GM19239 (cell line): ENCODE measurements around the gene GAS6.

Experiments used
- DNase-seq: peaks from one replicate; pipeline ENCODE4 v3.0.0; 2011; ENCODE audit warnings: low spot score; ENCODE audit not compliant: insufficient read length
- FAIRE-seq: peaks from 2 replicates; lab custom pipeline; 2011; peaks lifted over from hg19 to GRCh38; lab: Jason Lieb, UNC

Gene GAS6

GRCh38 chr13:113854238-113855011 lies 9.5 kb downstream of the GAS6 start:
- DNase-seq (no peak), FAIRE-seq (no peak)

- DNase-seq: no peak
- FAIRE-seq: no peak
Measured at GRCh38 chr13:113853518-113854237, 10.2 kb downstream of the GAS6 start.

GRCh38 chr13:113852536-113853517 lies 11.0 kb downstream of the GAS6 start:
- no peak for FAIRE-seq
- DNase-seq: no peak

- no peak for FAIRE-seq
Measured at GRCh38 chr13:113851826-113852535, 11.9 kb downstream of the GAS6 start.

GRCh38 chr13:113851480-113851803 lies 12.4 kb downstream of the GAS6 start:
- FAIRE-seq: no peak
- DNase-seq: no peak

More at GRCh38 chr13:113851826-113852535, 11.9 kb downstream of the GAS6 start:
- DNase-seq: no peak

- DNase-seq: no peak
- no peak for FAIRE-seq
Measured at GRCh38 chr13:113850722-113851479, 13.0 kb downstream of the GAS6 start.

GRCh38 chr13:113849981-113850721 lies 13.7 kb downstream of the GAS6 start:
- FAIRE-seq (no peak), DNase-seq (no peak)

GRCh38 chr13:113849546-113849945 lies 14.3 kb downstream of the GAS6 start:
- no peak for DNase-seq
- FAIRE-seq: no peak

GRCh38 chr13:113848431-113849260 lies 15.2 kb downstream of the GAS6 start:
- no peak for FAIRE-seq
- DNase-seq: no peak

- DNase-seq (no peak), FAIRE-seq (no peak)
Measured at GRCh38 chr13:113848020-113848419, 15.9 kb downstream of the GAS6 start.

- FAIRE-seq (no peak), DNase-seq (no peak)
Measured at GRCh38 chr13:113846636-113847318, 17.1 kb downstream of the GAS6 start.

- DNase-seq (no peak), FAIRE-seq (no peak)
Measured at GRCh38 chr13:113845723-113846635, 17.9 kb downstream of the GAS6 start.

- FAIRE-seq: no peak
- DNase-seq: no peak
Measured at GRCh38 chr13:113845055-113845454, 18.8 kb downstream of the GAS6 start.

- DNase-seq: no peak
- no peak for FAIRE-seq
Measured at GRCh38 chr13:113843864-113844556, 19.9 kb downstream of the GAS6 start.

GRCh38 chr13:113843063-113843654 lies 20.7 kb downstream of the GAS6 start:
- DNase-seq (no peak), FAIRE-seq (no peak)
